C4-2B (cell line): Measurements from ENCODE around the gene PLET1.

Source experiments
- ZFX ChIP-seq: fragments of 450-650 bp; IDR thresholded peaks from 2 replicates; pipeline ENCODE4 v1.6.1; 2017
- TF ChIP-seq, protein P1 (sequence below): fragments of 450-650 bp; conservative IDR thresholded peaks from 2 replicates; pipeline ENCODE4 v1.5.1; 2017; ENCODE audit warnings: mild to moderate bottlenecking

GRCh38 chr11:112310419-112310818, 49.8 kb upstream of the PLET1 start:
- TF ChIP-seq, protein P1, sequence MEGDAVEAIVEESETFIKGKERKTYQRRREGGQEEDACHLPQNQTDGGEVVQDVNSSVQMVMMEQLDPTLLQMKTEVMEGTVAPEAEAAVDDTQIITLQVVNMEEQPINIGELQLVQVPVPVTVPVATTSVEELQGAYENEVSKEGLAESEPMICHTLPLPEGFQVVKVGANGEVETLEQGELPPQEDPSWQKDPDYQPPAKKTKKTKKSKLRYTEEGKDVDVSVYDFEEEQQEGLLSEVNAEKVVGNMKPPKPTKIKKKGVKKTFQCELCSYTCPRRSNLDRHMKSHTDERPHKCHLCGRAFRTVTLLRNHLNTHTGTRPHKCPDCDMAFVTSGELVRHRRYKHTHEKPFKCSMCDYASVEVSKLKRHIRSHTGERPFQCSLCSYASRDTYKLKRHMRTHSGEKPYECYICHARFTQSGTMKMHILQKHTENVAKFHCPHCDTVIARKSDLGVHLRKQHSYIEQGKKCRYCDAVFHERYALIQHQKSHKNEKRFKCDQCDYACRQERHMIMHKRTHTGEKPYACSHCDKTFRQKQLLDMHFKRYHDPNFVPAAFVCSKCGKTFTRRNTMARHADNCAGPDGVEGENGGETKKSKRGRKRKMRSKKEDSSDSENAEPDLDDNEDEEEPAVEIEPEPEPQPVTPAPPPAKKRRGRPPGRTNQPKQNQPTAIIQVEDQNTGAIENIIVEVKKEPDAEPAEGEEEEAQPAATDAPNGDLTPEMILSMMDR, result no peak
- TF ChIP-seq ZFX, result no peak
